Measurements from ENCODE around the gene ALG9.

The ALG9 gene

GRCh38 chr11:111819829-111820237 is 51.5 kb downstream of the ALG9 start:
- TF ChIP-seq CTCF (conservative IDR thresholded peaks at IDR 0.05; ENCODE audit: low read depth) = no peak
- no peak for DNase-seq (ENCODE audit: low spot score)
- ChIA-PET POLR2A (ENCODE audit: low non-redundant PET) (no interaction called here), CTCF (no interaction called here)
- no peak overlapping the region for H3K27ac ChIP-seq

- POLR2A ChIA-PET (ENCODE audit: low non-redundant PET) = no interaction called here
- TF ChIP-seq CTCF (conservative IDR thresholded peaks at IDR 0.05; ENCODE audit: low read depth) = no peak
- no peak for DNase-seq (ENCODE audit: low spot score)
- CTCF ChIA-PET = no interaction called here
- no peak overlapping the region for H3K27ac ChIP-seq
Observed at GRCh38 chr11:111819161-111819828, 52.1 kb downstream of the ALG9 start.

- no peak overlapping the region for H3K27ac ChIP-seq
- ChIA-PET CTCF (no interaction called here), POLR2A (ENCODE audit: low non-redundant PET) (no interaction called here)
- TF ChIP-seq CTCF (conservative IDR thresholded peaks at IDR 0.05; ENCODE audit: low read depth) = no peak
- DNase-seq (ENCODE audit: low spot score) = no peak
Observed at GRCh38 chr11:111815489-111815888, 55.9 kb downstream of the ALG9 start.

- no peak for DNase-seq (ENCODE audit: low spot score)
- no peak for TF ChIP-seq CTCF (conservative IDR thresholded peaks at IDR 0.05; ENCODE audit: low read depth)
- H3K27ac ChIP-seq = no peak overlapping the region
- CTCF ChIA-PET = no interaction called here
- POLR2A ChIA-PET (ENCODE audit: low non-redundant PET) = no interaction called here
Observed at GRCh38 chr11:111814557-111815320, 56.6 kb downstream of the ALG9 start.

- POLR2A ChIA-PET (ENCODE audit: low non-redundant PET) = no interaction called here
- no peak for TF ChIP-seq CTCF (conservative IDR thresholded peaks at IDR 0.05; ENCODE audit: low read depth)
- H3K27ac ChIP-seq = no peak overlapping the region
- CTCF ChIA-PET = no interaction called here
- no peak for DNase-seq (ENCODE audit: low spot score)
Observed at GRCh38 chr11:111814106-111814505, 57.3 kb downstream of the ALG9 start.

GRCh38 chr11:111812211-111812610 is 59.2 kb downstream of the ALG9 start:
- DNase-seq (ENCODE audit: low spot score) = no peak
- ChIA-PET POLR2A (ENCODE audit: low non-redundant PET) (no interaction called here), CTCF (interaction anchor here (0.9 to 1.3 kb wide), 3 partner anchors 12 to 211 kb away, joined by 3 read pairs; no protein-coding TSS in a partner anchor)
- H3K27ac ChIP-seq = no peak overlapping the region
- no peak for TF ChIP-seq CTCF (conservative IDR thresholded peaks at IDR 0.05; ENCODE audit: low read depth)
